ENCODE results near the gene LAMA3.

LAMA3 gene

DNA sequence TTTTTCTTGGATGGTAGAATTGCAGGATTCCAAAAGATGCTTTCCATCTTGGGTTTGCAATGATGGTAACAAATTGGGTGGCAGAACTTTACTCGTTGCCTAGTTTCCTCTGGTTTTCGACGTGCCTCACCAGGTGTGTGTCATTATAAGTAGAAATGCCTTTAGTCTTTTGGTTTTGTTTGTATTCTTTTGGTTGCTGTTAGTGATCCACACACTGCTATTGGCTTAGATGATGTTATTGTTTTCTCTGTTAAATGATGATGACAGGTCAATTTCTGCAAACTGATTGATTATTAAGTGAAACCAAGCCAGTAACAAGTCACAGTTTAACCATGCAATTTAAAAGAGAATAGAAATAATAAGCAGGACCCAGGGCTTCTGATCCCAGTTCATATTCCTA lies 6.1 kb upstream of the LAMA3 start:
- peaks cover 0 to 4% of the 10 kb centered on the region in 2 donors for H3K27me3 ChIP-seq
- no peak for DNase-seq
- intact Hi-C loops (cut with DNase I; ENCODE audit: low total_unique reads): loop anchor here (10.0 kb wide), 1 partner anchor 58 kb away; no protein-coding TSS in a partner anchor
- no peaks in the 10 kb centered on the region for H3K36me3 ChIP-seq
- no peaks in the 10 kb centered on the region for H3K4me1 ChIP-seq
- no peak for TF ChIP-seq CTCF (IDR thresholded peaks at IDR 0.05)
- H3K9me3 ChIP-seq: no peaks in the 10 kb centered on the region
- no peak overlapping the region for H3K27ac ChIP-seq
- no peak overlapping the region for H3K4me3 ChIP-seq

- no peak for DNase-seq
- H3K4me3 ChIP-seq: no peak overlapping the region
- H3K27ac ChIP-seq: no peak overlapping the region
- no peaks in the 10 kb centered on the region for H3K9me3 ChIP-seq
- intact Hi-C loops (cut with DNase I; ENCODE audit: low total_unique reads): loop anchor here (10.0 kb wide), 1 partner anchor 59 kb away; no protein-coding TSS in a partner anchor
- peaks cover 0 to 3% (median under 1%) of the 10 kb centered on the region in 4 donors for H3K4me1 ChIP-seq
- peaks cover 0 to 4% of the 10 kb centered on the region in 2 donors for H3K27me3 ChIP-seq
- TF ChIP-seq CTCF (IDR thresholded peaks at IDR 0.05): no peak
- H3K36me3 ChIP-seq: no peaks in the 10 kb centered on the region
Measured at GRCh38 chr18:23683671-23684070, 5.6 kb upstream of the LAMA3 start.

- Histone ChIP-seq H3K27me3 (peaks cover 0 to 2% of the 10 kb centered on the region in 2 donors), H3K4me3 (no peak overlapping the region), H3K36me3 (no peaks in the 10 kb centered on the region), H3K9me3 (no peaks in the 10 kb centered on the region), H3K27ac (no peak overlapping the region), H3K4me1 (peaks cover 0 to 13% (median 8%) of the 10 kb centered on the region in 4 donors)
- TF ChIP-seq CTCF (IDR thresholded peaks at IDR 0.05): no peak
- no peak for DNase-seq
- intact Hi-C loops (cut with DNase I; ENCODE audit: low total_unique reads): loop anchor here (10.0 kb wide), 1 partner anchor 60 kb away; no protein-coding TSS in a partner anchor
Measured at GRCh38 chr18:23684515-23685197, 4.6 kb upstream of the LAMA3 start.

DNA sequence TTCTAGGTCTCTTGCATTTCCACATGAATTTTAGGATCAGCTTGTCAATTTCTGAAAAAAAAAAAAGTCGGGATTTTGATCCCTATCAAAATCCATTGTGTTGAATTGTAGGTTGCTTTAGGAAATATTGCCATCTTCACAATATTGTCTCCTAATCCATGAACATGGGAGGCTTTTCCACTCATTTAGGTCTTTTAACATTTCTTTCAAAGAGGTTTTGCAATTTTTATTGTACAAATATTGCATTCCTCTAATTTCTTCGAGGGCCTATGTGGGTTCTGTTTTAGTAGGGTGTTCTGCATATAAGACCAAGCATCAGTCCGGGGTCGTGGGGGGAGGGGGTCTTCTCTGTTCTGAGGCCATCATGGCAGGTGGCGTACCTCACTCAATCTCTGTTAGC lies 725 bp upstream of the LAMA3 start:
- peaks cover 0 to 21% (median 14%) of the 10 kb centered on the region in 4 donors for H3K4me1 ChIP-seq
- H3K27ac ChIP-seq: no peak overlapping the region
- H3K4me3 ChIP-seq: peak overlapping the region in 1 of 2 donors; percentile 58
- intact Hi-C loops (cut with DNase I; ENCODE audit: low total_unique reads): loop anchor here (10.0 kb wide), 1 partner anchor 64 kb away; no protein-coding TSS in a partner anchor
- TF ChIP-seq CTCF (IDR thresholded peaks at IDR 0.05): no peak
- H3K27me3 ChIP-seq: peaks cover 0 to 9% of the 10 kb centered on the region in 2 donors
- no peak for DNase-seq
- no peaks in the 10 kb centered on the region for H3K9me3 ChIP-seq
- no peaks in the 10 kb centered on the region for H3K36me3 ChIP-seq

DNA sequence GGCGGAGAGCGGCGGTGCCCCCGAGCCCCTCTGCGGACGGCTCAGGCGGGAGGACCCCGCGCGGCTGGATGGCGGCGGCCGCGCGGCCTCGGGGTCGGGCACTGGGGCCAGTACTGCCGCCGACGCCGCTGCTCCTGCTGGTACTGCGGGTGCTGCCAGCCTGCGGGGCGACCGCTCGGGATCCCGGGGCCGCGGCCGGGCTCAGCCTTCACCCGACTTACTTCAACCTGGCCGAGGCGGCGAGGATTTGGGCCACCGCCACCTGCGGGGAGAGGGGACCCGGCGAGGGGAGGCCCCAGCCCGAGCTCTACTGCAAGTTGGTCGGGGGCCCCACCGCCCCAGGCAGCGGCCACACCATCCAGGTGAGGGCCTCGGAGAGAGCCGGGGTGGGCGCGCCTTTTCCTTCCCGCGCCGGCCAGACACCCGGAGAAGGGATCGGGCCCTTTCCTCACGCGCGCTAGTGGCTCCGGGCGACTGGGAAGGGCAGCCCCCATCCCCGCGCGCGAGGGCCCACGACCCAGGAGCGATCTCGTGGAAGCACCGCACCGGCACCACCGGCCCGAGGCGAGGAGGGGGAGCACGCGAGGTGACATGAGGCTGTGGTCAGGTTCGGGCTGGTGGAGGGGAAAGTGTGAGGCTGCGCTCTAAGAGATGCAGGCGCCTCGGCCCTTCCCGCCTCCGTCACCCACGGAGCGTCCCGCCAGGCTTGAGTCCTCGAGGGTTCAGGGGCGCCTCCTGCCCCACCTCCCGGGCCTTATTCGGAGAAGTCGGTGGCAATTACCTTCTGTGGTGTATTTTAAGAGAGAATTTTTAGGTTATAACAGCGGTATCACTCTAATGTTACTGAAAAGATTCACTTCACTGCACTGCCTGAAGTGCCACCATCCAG lies 607 bp downstream of the LAMA3 start:
- peak in 1 of 2 donors; percentile 66 for DNase-seq
- H3K9me3 ChIP-seq: no peaks in the 10 kb centered on the region
- intact Hi-C loops (cut with DNase I; ENCODE audit: low total_unique reads): loop anchor here (10.0 kb wide), 1 partner anchor 65 kb away; no protein-coding TSS in a partner anchor
- peak overlapping the region; percentile 27 to 57 for H3K27ac ChIP-seq
- H3K4me1 ChIP-seq: peaks cover 0 to 21% (median 14%) of the 10 kb centered on the region in 4 donors
- H3K36me3 ChIP-seq: no peaks in the 10 kb centered on the region
- H3K4me3 ChIP-seq: peak overlapping the region; percentile 55 to 58
- H3K27me3 ChIP-seq: peaks cover 0 to 9% of the 10 kb centered on the region in 2 donors
- no peak for TF ChIP-seq CTCF (IDR thresholded peaks at IDR 0.05)
